HUDEP-2 (cell line): ENCODE measurements around the gene ATG9A.

Experiments used
- DNase-seq, 76 experiments: peaks; one replicate each; lab custom pipeline; 2025; ENCODE audit not compliant: unreplicated experiment in 76 of 76; lab: John Stamatoyannopoulos, UW

The ATG9A gene

DNA sequence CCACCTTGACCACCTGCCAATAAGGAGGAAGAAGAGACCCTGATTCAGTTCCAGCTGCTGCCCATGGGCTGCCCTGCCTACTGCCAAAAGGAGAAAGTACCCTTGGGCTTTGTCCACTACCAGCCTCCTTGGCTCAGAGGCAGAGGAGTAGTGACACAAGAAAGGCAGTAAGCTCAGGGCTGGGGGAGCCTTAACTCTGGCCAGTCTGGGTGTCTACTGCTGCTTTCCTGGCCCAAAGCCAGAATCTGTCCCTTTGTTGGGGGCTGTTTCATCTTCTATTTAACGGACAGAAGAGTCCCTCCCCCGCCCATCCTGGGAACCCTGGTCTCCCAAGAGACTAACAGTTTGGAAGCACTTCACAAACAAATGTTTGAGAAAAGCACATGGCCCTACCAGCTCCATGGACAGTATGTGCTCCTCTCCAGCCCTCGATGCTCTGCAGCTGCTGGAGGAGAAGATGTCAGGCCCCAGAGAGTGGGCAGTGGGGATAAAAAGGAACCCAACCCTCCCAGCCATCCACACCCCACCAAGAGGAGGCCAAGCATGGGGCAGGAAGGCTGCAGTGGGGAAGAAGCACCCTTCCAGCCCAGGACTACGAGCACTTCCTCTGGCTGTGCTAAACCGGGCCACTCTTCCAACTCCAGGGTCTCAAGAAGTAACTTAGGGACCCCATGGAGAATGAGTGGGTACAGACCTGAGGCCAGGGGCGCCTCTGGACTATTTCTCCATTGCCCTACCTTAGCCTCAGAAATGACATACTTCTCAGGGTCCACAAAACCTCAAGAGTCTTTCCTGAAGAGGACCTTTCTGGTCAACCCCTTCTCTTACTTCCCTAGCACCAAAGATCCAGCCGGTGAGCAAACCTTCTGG lies 1.2 kb downstream of the ATG9A start:
- peak in 9 of 76 experiments; percentile 7 to 34 (median 21) for DNase-seq

DNA sequence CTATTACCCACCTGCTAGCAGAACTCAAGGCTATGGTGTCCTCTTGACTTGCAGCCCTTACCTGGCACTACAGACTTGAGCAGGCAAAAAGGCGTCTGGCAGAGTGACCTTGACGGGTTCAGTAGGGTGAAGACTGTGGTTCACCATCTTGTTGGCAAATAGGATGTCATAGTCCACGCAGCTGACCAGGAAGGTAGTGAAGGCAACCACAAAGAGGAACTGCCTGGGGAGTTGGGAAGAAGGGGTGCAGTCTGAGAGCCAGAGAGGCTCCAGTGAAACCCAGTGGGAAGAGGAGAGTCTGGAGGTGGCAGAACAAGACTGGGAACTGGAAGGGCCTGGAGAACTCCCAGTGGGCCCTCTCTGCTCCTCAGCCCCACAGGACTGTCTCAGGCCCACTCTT lies 4.1 kb downstream of the ATG9A start:
- DNase-seq = no peak

DNA sequence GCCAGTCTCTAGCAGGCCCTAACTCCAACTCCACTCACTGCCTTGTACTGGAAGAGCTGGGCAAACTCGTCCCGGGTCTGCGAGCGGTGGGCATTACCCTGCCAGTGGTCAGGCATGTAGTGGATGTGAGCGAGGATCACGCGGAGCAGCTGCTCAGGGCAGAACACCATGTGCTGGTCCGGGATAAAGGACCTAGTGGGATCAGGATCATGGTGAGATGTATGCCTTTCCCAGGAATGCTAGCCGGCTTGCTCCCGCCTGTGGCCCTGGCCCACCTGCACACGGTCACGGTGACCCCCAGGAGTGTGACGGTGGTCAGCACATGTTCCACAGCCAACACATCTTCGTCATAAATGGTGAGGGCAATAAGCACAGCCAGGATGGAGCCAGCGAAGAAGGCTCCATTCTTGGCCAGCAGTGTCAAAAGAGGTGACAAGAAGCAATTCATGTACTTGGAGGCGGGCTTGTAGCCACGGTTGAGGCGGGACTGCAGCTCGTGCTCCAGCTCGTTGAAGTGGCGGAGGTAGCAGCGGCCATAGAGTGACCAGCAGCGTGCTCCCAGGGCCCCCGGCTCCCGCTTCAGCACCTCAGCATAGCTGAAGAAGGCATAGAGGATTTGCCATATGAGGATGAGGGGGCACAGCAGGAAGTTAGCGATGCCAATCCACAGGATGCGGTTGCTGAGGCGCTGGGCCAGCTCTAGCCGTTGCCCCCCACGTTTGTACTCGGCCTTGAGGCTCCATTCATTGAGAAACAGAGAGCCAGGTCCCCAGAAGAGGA lies 5.4 kb downstream of the ATG9A start:
- DNase-seq = no peak

DNA sequence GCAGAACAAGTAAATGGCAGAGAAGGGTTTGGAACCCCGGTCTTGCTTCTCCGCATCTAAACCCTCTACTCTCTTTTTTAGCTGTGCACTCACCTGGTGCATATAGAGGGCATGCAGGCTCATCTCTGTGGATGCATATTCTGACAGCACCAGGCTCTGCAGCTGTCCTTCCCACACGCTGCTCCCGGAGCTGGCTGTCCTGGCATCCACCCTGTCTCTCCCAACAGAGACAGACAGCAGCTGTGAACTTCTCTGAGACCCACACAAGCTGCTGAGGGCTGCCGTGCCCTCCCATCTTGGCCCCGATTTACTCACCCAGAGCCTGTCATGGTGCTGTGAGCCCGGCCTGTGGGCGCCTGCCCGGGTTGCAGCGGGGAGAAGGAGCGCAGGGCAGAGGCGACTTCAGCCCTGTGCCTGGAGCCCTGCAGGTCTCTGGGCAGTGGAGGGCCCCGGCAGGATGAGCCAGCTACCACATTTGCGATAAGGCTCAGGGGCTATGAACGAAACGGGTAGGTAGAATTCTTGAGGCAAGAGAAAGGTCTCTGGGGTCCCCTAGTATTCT lies 7.4 kb downstream of the ATG9A start:
- no peak for DNase-seq

DNA sequence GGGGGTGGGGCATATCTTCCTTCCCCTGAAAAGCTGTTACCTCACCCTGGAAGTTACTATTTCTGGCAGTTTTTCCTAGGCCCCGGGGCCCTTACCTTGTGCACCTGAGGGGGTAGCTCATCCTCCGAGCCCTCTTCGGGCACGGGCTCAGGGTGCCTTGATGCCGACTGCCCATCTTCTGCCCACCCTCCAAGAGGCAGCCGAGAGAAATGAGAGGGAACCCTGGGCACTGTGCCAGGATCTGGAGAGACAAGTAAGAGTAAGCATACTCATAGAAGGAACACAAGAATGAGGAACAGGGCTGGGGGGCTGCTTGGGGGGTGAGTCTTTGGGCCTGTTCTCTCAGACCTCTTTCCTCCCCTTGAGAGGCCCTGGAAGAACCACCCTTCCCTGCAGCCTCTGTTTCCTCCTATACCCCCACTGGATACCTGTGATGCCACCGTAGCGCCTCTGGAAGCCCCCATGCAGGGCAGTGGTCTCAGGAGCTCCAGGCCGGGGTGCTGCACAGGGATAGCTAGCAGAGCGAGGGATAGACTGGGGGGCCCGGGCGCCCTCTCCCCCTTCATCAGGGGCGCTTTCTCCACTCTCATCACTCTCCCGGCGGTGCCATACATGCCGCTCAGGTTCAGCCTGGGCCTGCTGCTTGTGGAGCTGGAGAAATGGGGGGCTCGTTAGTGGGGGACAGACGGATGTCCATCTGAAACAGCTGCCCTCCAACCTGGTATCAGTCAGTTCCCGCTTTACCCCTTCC lies 8.6 kb downstream of the ATG9A start:
- peak in 1 of 76 experiments; percentile 4 for DNase-seq

DNA sequence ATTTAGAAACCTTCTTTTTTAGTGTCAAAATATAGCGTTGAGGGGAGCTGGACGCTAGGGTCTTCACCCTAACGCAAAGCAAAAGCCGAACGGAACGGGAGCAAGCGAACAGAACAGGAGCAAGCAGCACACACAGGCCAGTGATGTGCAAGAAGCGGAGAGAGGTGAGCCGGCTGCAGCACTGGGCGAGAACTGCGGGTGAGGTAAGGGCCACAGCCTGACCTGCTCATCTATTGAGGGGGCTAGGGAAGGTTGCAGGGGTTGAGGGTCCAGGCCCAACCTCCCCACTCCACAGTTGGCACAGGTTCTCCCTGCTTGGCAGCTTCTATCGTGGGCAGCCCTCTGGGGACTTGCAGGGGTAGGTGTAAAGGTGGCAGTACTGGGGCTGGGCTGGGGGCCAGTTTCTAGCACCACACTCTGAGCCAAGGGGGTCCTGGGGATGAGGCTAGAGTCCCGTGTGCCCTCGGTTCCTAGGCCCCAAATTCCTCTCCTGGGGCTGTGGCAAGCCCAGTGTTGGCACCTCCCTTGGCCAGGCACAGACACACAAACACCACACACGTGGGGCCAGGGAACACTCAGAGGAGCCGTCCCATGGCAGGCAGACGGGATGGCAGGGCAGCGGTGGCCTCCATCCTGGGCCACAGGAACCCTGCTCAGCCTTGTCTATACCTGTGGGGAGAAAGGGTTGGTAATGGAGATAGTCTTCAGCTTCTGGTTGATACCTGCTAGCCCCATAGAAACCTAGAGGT lies 9.5 kb downstream of the ATG9A start:
- no peak for DNase-seq

DNA sequence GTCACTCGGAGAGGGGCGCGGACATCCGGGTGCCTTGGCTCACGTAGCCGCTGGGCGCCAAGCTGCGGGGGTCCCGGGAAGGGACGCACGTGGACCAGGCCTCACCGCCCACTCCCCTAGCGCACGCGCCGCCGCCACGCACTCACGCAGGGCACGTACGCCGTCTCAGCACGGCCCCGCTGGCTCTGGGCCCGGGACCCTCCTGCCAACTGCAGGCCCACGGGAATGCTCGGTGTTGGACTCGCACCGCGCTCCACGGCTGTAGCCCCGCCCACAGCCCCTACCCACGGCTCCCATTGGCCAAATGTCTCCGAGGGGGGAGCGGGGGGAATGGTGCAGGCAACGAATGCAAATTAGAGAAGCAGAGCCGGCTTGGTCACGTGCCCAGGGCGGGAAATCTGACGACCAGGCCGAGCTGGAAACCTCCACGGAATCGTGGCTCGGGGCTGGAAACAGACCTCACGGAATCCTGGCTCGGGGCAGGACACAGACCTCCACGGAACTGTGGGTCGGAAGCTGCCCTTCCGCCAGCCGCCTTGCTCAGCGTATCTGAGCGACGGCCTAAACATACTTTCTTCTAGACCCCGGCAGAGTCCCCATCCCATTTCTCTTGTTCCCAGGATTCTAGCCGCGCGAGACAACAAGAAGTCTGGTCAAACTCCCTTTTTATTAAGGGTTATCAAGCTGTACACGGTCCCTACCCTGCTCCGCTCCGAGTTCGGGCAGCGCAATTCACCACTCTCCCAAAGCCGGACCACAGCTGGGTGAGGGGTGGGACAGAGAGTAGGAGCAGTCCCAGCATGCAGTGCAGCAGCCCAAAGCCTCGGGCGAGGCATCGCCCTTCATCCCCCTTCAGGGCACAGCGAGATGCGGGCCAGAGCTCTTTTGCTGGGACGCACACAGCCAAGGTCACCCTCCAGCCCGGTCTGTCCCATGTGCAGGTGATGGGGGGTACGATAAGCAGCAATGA lies 10.4 kb downstream of the ATG9A start, which contains the start of gene ABCB6:
Gene ABCB6, minus strand, starts transcription at position 227 of the 970 bp plus-strand sequence. CDS start 285 bp downstream, outside the sequence.
- DNase-seq = peak in 75 of 76 experiments; percentile 34 to 97 (median 92)

DNA sequence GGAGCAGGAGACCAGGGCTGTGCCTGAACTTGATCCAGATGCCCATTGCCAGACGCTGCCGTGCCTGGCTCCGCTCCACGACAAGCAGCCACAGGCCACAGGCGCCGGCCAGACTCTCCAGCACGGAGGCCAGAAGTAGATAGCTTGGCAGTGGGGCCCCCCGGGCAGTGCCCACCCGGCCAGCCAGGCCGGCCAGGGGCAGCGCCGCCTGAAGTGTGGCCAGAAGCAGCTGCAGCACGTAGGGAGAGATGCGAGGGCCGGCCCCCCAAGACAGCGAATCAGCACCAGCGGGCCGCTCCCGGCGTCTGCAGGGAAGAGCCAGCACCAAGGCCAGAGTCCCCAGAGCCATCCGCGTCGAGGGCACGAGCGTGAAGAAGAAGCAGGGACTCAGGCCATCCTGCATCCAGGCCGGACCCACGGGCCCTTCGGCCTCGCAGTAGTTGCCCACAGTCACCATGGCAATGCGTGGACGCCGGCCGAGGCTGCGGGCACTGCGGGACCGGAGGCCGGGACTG lies 11.2 kb downstream of the ATG9A start:
- peak in 53 of 76 experiments; percentile 31 to 88 (median 64) for DNase-seq

DNA sequence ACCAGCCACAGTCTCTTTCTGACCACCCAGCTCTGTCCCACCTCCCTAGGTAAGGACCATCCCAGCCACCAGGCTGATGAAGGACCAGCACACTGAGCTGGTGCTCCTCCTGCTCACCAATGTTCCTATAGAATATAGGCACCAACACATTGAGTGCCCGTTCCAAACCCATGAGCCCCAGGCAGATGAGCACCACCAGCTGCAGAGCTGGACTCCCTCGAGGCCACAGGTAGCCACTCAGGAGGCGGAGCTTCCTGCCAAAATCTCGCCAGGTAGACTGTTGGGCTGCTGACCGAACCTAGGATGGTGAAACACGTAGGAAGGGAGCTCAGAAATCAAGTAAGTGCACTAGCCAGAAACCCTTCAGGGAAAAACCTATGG lies 12.9 kb downstream of the ATG9A start:
- no peak for DNase-seq

DNA sequence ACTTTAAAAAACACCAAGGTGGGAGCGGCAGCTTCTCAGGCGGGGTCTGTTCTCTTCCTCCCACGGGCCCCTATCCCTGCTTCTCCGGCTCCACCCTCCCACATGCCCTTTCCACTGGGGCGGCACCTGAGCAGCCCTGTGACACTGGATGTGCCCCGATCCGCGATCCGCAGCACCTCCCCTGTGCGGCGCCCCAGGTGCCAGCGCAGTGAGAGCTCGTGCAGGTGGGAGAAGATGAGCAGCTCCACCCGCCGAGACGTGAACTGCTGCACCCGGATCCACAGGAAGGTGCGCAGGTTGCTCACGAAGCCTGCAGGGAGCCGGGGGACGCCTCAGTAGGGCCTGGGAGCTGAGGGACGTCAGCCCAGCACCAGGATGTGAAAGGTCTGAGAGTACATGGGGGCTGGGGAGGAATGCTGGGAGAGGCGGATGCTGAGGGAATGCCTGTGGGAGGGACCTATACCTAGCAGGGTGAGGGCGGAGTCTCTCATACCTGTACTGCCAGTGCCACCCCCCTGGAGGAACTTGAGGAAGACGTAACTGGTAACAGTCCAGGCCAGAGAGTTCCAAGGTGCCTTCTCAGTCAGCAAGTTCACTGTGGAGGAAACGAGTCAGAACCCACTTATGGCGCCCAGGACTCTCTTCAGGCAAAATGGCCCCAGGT lies 13.4 kb downstream of the ATG9A start:
- no peak for DNase-seq

DNA sequence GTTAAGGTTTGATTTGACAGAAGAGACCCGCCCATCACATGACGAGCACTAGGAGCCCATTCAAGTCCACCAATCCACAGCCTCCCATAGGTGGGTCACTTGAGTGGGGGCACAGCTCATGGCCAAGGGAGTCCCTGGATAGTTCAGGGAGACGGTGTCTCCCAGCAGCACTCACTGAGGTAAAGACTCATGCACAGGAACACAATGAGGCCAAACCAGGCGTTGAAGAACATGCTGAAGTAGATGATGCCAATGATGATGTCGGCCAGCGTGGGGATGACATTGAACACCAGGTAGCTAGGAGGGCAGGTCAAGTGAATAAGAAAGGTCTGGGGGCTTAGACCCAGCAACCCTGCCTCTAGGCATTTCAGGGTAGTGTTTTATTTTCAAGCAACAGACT lies 14.7 kb downstream of the ATG9A start:
- no peak for DNase-seq

DNA sequence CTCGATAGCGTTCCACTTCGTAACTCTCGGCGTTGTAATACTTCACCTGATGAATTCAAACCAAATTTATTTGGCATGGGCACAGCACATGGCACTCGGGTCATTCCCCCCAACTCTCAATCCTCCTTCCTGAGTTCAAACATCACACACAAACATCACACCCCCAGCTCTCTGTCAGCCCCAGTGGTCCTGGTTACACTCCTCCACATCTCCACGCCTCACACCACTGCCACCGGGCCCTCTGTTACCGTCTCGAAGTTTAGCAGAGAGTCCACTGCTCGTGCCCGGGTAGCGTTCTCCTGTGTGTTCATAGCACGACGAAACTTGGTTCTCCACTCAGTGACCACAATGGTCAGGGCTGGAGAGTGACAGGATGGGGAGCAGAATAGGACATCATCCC lies 15.3 kb downstream of the ATG9A start:
- DNase-seq = no peak

DNA sequence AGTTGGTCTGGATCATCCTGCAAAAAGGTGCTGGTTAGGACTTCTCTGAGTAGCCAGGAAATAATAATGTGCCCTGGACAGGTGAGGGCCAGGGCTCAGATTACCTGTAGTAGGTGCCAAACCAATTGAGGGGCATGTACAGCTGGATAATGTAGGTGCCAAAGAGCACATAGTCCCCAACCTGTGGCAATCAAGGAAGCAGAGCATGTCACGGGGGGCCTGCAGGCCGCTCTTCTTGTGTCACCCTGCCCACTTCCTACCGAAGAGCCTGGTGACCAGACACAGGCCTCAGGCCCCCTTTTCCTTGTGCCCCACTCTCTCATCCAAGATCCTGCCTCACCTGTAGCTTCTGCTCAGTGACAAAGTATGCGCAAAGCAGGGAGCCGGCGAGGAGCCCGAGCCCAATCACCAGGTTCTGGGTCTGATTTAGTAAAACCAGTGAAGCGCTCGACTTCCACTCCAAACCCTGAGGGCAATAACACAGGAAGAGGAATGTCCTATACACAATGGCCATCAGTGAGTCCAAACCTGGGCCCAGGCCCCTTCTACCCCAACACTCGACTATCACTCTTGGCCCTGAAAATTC lies 15.9 kb downstream of the ATG9A start:
- DNase-seq = no peak

DNA sequence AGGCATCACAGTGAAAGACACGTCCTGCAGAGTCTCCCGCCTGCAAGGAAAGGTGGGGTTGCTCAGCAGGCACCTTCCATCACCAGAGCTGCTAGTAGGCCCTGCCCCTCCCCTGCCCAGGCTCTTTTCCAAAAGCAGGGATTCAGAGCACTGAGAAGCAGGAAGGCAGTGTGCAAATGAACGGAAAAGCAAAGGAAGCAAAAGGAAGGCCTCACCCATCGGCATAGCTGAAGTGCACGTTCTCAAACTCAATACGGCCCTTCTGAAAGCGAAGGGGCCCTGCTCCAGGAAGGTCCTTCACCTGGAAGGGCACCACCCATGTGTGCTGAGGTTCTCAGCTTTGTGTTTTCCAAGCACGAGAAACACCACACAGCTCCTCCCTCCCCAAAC lies 16.4 kb downstream of the ATG9A start:
- DNase-seq = no peak

DNA sequence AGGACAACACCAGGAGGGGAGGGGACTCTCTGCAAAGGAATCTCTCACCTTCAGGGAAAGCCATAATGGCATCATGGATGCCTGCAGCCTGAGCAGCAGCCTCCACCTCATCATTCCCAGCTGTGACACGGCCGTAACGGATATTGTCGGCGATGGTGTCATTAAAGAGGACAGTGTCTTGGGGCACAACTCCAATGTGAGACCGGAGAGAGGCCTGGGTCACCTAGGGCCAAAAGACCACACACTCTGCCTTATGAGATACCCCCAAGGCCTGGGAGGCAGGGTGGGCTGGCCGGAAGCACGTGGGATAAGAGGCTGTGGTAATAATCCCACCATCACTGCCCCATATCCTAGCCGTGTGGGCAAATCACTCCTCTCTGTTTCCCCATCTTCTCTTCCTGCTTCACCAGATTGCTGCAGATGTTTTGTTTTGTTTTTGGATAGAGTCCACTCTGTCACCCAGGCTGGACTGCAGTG lies 18.5 kb downstream of the ATG9A start:
- no peak for DNase-seq

DNA sequence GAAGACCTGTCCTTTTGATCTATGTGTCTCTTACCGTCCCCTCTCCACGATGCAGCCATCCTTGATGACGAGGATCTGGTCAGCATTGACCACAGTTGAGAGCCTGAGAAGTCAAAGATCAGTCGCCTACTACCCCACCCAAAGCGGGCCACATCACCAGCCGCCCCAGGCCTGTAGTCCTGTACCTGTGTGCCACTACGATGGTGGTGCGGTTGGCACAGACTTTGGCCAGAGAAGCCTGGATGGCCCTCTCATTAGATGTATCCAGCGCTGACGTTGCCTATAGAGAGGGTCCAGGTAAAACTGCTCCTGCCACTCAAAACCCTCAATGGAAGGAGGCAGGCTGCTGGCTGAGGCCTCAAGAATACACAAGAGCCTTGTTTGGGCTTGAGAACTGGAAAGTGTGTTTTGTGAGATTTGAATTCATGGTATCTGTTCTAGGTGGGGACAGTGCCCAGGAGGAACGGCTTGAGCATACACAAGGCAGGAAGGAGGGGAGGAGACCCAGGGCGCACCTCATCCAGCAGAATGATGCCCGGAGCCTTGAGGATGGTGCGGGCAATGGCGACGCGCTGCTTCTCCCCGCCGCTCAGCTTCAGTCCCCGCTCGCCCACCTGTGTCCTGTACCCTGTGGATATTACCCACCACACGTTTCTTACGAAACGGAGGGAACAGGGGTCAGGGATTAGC lies 19.1 kb downstream of the ATG9A start:
- no peak for DNase-seq
